ENCODE measurements around the gene STX1A. TPM values are rescaled to one million over a fixed set of nuclear protein-coding genes. Genes with fewer than 3 reads are reported as not detected.

Gene STX1A
- total and polyA plus RNA-seq, 2 of the 13 experiments (the other 11 are each of a cell fraction or from before 2014, with no cell fraction given), result 6.1 to 12.2 TPM

GRCh38 chr7:73683056-73683787 is 36.2 kb downstream of the STX1A start, which contains the start of the genes BUD23 and DNAJC30 (continued):
- TF ChIP-seq POGZ (CRISPR knock-in tag; IDR thresholded peaks at IDR 0.05), result peak; percentile 55
- 0 out of 2 replicates have a peak, but pooled peaks have one; percentile 21 for TF ChIP-seq KLF6 (CRISPR knock-in tag; IDR thresholded peaks at IDR 0.05)
- peak; percentile 62; the same call in 1 of the 2 replicates for TF ChIP-seq ZC3H13 (CRISPR knock-in tag; IDR thresholded peaks at IDR 0.05)
- TF ChIP-seq AFF4 (CRISPR knock-in tag; IDR thresholded peaks at IDR 0.05), result no peak
- no peak for TF ChIP-seq ZNF496 (CRISPR knock-in tag; IDR thresholded peaks at IDR 0.05; ENCODE audit: insufficient replicate concordance)
- 0 out of 2 replicates have a peak, but pooled peaks have one; percentile 33 for TF ChIP-seq SNAPC4 (CRISPR knock-in tag; IDR thresholded peaks at IDR 0.05)
- no peak for TF ChIP-seq ZNF432 (CRISPR knock-in tag; IDR thresholded peaks at IDR 0.05; ENCODE audit: borderline replicate concordance)
- 0 out of 2 replicates have a peak, but pooled peaks have one; percentile 31 for TF ChIP-seq PITX1 (CRISPR knock-in tag; IDR thresholded peaks at IDR 0.05)
- TF ChIP-seq ZNF275 (CRISPR knock-in tag; IDR thresholded peaks at IDR 0.05; ENCODE audit: borderline replicate concordance), result peak; percentile 85; the same call in 1 of the 2 replicates
- TF ChIP-seq USF2 (IDR thresholded peaks at IDR 0.05; ENCODE audit: low read depth, low read length), result no peak
- TF ChIP-seq USF2 (CRISPR knock-in tag; IDR thresholded peaks at IDR 0.05; ENCODE audit: borderline replicate concordance), result no peak
- TF ChIP-seq ZNF383 (CRISPR knock-in tag; IDR thresholded peaks at IDR 0.05; ENCODE audit: borderline replicate concordance), result no peak
- TF ChIP-seq HNF1B (CRISPR knock-in tag; IDR thresholded peaks at IDR 0.05), result no peak
